Measurements from ENCODE around the gene ZSCAN22.
A peak's percentile ranks its signal among the peaks of the same experiment; 100 is the strongest.
"Not testable (repeated sequence)": the region's sequence is repeated elsewhere in the genome, so short reads cannot be mapped to it uniquely, and the experiment has no call there.

The ZSCAN22 gene

GRCh38 chr19:58336216-58336615, 9.4 kb downstream of the ZSCAN22 start:
- Histone ChIP-seq H3K27me3 (replicated peaks; ENCODE audit: control insufficient read depth, insufficient read depth, low read length, poor library complexity, severe bottlenecking) (no peaks in the 10 kb centered on the region), H3K9me3 (ENCODE audit: control insufficient read depth, low read length) (no peaks in the 10 kb centered on the region), H3K36me3 (ENCODE audit: control insufficient read depth, insufficient read depth, low read length) (peaks cover 20% of the 10 kb centered on the region), H3K4me3 (ENCODE audit: insufficient read depth, low read depth, low read length, poor library complexity, severe bottlenecking) (no peak overlapping the region), H3K4me1 (ENCODE audit: control insufficient read depth, insufficient read depth, low read length, poor library complexity, severe bottlenecking) (no peaks in the 10 kb centered on the region), H3K27ac (ENCODE audit: insufficient read depth, low read length, poor library complexity, severe bottlenecking) (no peak overlapping the region)
- no peak for DNase-seq

- DNase-seq: no peak
- H3K27ac ChIP-seq (ENCODE audit: insufficient read depth, low read length, poor library complexity, severe bottlenecking): no peak overlapping the region
- H3K9me3 ChIP-seq (ENCODE audit: control insufficient read depth, low read length): no peaks in the 10 kb centered on the region
- H3K36me3 ChIP-seq (ENCODE audit: control insufficient read depth, insufficient read depth, low read length): peaks cover 20% of the 10 kb centered on the region
- no peak overlapping the region for H3K4me3 ChIP-seq (ENCODE audit: insufficient read depth, low read depth, low read length, poor library complexity, severe bottlenecking)
- H3K4me1 ChIP-seq (ENCODE audit: control insufficient read depth, insufficient read depth, low read length, poor library complexity, severe bottlenecking): no peaks in the 10 kb centered on the region
- no peaks in the 10 kb centered on the region for H3K27me3 ChIP-seq (replicated peaks; ENCODE audit: control insufficient read depth, insufficient read depth, low read length, poor library complexity, severe bottlenecking)
Measured at GRCh38 chr19:58336820-58337219, 10.0 kb downstream of the ZSCAN22 start.

- Histone ChIP-seq H3K36me3 (ENCODE audit: control insufficient read depth, insufficient read depth, low read length) (peaks cover 20% of the 10 kb centered on the region), H3K27me3 (replicated peaks; ENCODE audit: control insufficient read depth, insufficient read depth, low read length, poor library complexity, severe bottlenecking) (no peaks in the 10 kb centered on the region), H3K9me3 (ENCODE audit: control insufficient read depth, low read length) (no peaks in the 10 kb centered on the region), H3K27ac (ENCODE audit: insufficient read depth, low read length, poor library complexity, severe bottlenecking) (no peak overlapping the region), H3K4me3 (ENCODE audit: insufficient read depth, low read depth, low read length, poor library complexity, severe bottlenecking) (no peak overlapping the region), H3K4me1 (ENCODE audit: control insufficient read depth, insufficient read depth, low read length, poor library complexity, severe bottlenecking) (no peaks in the 10 kb centered on the region)
- DNase-seq: no peak
Measured at GRCh38 chr19:58338336-58338735, 11.5 kb downstream of the ZSCAN22 start.

- no peaks in the 10 kb centered on the region for H3K4me1 ChIP-seq (ENCODE audit: control insufficient read depth, insufficient read depth, low read length, poor library complexity, severe bottlenecking)
- no peak for DNase-seq
- H3K27ac ChIP-seq (ENCODE audit: insufficient read depth, low read length, poor library complexity, severe bottlenecking): no peak overlapping the region
- no peaks in the 10 kb centered on the region for H3K9me3 ChIP-seq (ENCODE audit: control insufficient read depth, low read length)
- H3K4me3 ChIP-seq (ENCODE audit: insufficient read depth, low read depth, low read length, poor library complexity, severe bottlenecking): no peak overlapping the region
- H3K27me3 ChIP-seq (replicated peaks; ENCODE audit: control insufficient read depth, insufficient read depth, low read length, poor library complexity, severe bottlenecking): no peaks in the 10 kb centered on the region
- peaks cover 20% of the 10 kb centered on the region for H3K36me3 ChIP-seq (ENCODE audit: control insufficient read depth, insufficient read depth, low read length)
Measured at GRCh38 chr19:58338825-58339558, 12.2 kb downstream of the ZSCAN22 start.

- Histone ChIP-seq H3K4me3 (ENCODE audit: insufficient read depth, low read depth, low read length, poor library complexity, severe bottlenecking) (no peak overlapping the region), H3K27ac (ENCODE audit: insufficient read depth, low read length, poor library complexity, severe bottlenecking) (no peak overlapping the region), H3K4me1 (ENCODE audit: control insufficient read depth, insufficient read depth, low read length, poor library complexity, severe bottlenecking) (peaks cover 5% of the 10 kb centered on the region), H3K27me3 (replicated peaks; ENCODE audit: control insufficient read depth, insufficient read depth, low read length, poor library complexity, severe bottlenecking) (no peaks in the 10 kb centered on the region), H3K9me3 (ENCODE audit: control insufficient read depth, low read length) (no peaks in the 10 kb centered on the region), H3K36me3 (ENCODE audit: control insufficient read depth, insufficient read depth, low read length) (no peaks in the 10 kb centered on the region)
- DNase-seq: no peak
Measured at GRCh38 chr19:58345558-58345957, 18.8 kb downstream of the ZSCAN22 start.

GRCh38 chr19:58346961-58347929, 20.5 kb downstream of the ZSCAN22 start:
- peaks cover 5% of the 10 kb centered on the region for H3K4me1 ChIP-seq (ENCODE audit: control insufficient read depth, insufficient read depth, low read length, poor library complexity, severe bottlenecking)
- H3K27ac ChIP-seq (ENCODE audit: insufficient read depth, low read length, poor library complexity, severe bottlenecking): peak overlapping the region; percentile 64
- peak; percentile 50 to 68 (median 63) for DNase-seq
- H3K36me3 ChIP-seq (ENCODE audit: control insufficient read depth, insufficient read depth, low read length): no peaks in the 10 kb centered on the region
- H3K9me3 ChIP-seq (ENCODE audit: control insufficient read depth, low read length): no peaks in the 10 kb centered on the region
- peak overlapping the region; percentile 52 for H3K4me3 ChIP-seq (ENCODE audit: insufficient read depth, low read depth, low read length, poor library complexity, severe bottlenecking)
- H3K27me3 ChIP-seq (replicated peaks; ENCODE audit: control insufficient read depth, insufficient read depth, low read length, poor library complexity, severe bottlenecking): no peaks in the 10 kb centered on the region

- Histone ChIP-seq H3K4me3 (ENCODE audit: insufficient read depth, low read depth, low read length, poor library complexity, severe bottlenecking) (peak overlapping the region; percentile 40), H3K27ac (ENCODE audit: insufficient read depth, low read length, poor library complexity, severe bottlenecking) (peak overlapping the region; percentile 41)
- H3K36me3 ChIP-seq (ENCODE audit: control insufficient read depth, insufficient read depth, low read length); H3K27me3 ChIP-seq (replicated peaks; ENCODE audit: control insufficient read depth, insufficient read depth, low read length, poor library complexity, severe bottlenecking); H3K4me1 ChIP-seq (ENCODE audit: control insufficient read depth, insufficient read depth, low read length, poor library complexity, severe bottlenecking); H3K9me3 ChIP-seq (ENCODE audit: control insufficient read depth, low read length); DNase-seq: not testable (repeated sequence)
Measured at GRCh38 chr19:58348080-58348479, 21.3 kb downstream of the ZSCAN22 start.

GRCh38 chr19:58349590-58349989, 22.8 kb downstream of the ZSCAN22 start:
- DNase-seq: no peak

GRCh38 chr19:58350001-58350861, 23.4 kb downstream of the ZSCAN22 start:
- DNase-seq: no peak
- H3K4me1 ChIP-seq (ENCODE audit: control insufficient read depth, insufficient read depth, low read length, poor library complexity, severe bottlenecking): peaks cover 5% of the 10 kb centered on the region
- no peak overlapping the region for H3K4me3 ChIP-seq (ENCODE audit: insufficient read depth, low read depth, low read length, poor library complexity, severe bottlenecking)
- no peaks in the 10 kb centered on the region for H3K36me3 ChIP-seq (ENCODE audit: control insufficient read depth, insufficient read depth, low read length)
- no peak overlapping the region for H3K27ac ChIP-seq (ENCODE audit: insufficient read depth, low read length, poor library complexity, severe bottlenecking)
- H3K9me3 ChIP-seq (ENCODE audit: control insufficient read depth, low read length): no peaks in the 10 kb centered on the region
- H3K27me3 ChIP-seq (replicated peaks; ENCODE audit: control insufficient read depth, insufficient read depth, low read length, poor library complexity, severe bottlenecking): no peaks in the 10 kb centered on the region

More at GRCh38 chr19:58349590-58349989, 22.8 kb downstream of the ZSCAN22 start:
- no peaks in the 10 kb centered on the region for H3K36me3 ChIP-seq (ENCODE audit: control insufficient read depth, insufficient read depth, low read length)
- H3K4me3 ChIP-seq (ENCODE audit: insufficient read depth, low read depth, low read length, poor library complexity, severe bottlenecking): no peak overlapping the region
- H3K27ac ChIP-seq (ENCODE audit: insufficient read depth, low read length, poor library complexity, severe bottlenecking): no peak overlapping the region
- no peaks in the 10 kb centered on the region for H3K9me3 ChIP-seq (ENCODE audit: control insufficient read depth, low read length)
- peaks cover 5% of the 10 kb centered on the region for H3K4me1 ChIP-seq (ENCODE audit: control insufficient read depth, insufficient read depth, low read length, poor library complexity, severe bottlenecking)
- no peaks in the 10 kb centered on the region for H3K27me3 ChIP-seq (replicated peaks; ENCODE audit: control insufficient read depth, insufficient read depth, low read length, poor library complexity, severe bottlenecking)
